Astrocyte (in vitro differentiated cells and primary cell): ENCODE data around the gene CACNB4.

Experiments
- EZH2 ChIP-seq: IDR thresholded peaks from 2 replicates; pipeline ENCODE4 v1.6.1; 2012; ENCODE audit warnings: mild to moderate bottlenecking, low read length, inconsistent platforms; ENCODE audit not compliant: insufficient read depth
- TF ChIP-seq, protein P1 (sequence below): IDR thresholded peaks from 2 replicates; pipeline ENCODE4 v1.5.1; 2011; ENCODE audit warnings: low read depth, mild to moderate bottlenecking, inconsistent platforms, low read length, moderate library complexity; ENCODE audit not compliant: insufficient read depth

DNA sequence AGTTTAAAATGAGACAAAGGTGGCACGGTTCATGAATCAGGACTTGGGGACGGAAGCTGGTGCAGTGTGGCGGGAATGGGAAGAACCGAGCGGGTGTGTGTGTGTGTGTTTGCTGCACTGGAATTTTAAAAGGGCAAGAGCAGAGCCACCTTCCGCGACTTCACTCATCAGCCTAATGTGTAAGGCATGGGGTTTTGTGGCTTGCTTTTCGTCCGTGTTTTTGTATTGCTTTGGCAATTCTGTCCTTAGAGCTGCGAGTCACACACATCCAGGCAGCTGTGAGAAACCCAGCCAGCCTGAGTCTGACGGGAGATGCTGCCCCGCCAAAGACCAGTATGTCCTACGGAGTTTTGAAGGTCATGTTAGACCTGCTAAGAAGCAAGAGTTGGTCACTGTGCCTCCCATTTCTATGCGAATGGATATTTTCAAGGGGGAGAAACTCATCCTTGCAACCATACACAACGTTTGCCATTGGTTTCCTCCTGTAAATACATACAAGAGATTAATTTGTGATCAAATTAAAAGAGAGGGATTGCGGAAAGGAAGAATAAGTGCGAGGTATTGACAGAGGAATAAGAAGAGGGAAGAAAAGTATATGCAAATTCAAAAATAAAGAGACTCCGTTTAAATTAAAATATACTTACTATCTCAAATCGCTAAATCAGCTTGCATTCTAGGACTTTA lies 665 bp upstream of the CACNB4 start:
- TF ChIP-seq, protein P1, sequence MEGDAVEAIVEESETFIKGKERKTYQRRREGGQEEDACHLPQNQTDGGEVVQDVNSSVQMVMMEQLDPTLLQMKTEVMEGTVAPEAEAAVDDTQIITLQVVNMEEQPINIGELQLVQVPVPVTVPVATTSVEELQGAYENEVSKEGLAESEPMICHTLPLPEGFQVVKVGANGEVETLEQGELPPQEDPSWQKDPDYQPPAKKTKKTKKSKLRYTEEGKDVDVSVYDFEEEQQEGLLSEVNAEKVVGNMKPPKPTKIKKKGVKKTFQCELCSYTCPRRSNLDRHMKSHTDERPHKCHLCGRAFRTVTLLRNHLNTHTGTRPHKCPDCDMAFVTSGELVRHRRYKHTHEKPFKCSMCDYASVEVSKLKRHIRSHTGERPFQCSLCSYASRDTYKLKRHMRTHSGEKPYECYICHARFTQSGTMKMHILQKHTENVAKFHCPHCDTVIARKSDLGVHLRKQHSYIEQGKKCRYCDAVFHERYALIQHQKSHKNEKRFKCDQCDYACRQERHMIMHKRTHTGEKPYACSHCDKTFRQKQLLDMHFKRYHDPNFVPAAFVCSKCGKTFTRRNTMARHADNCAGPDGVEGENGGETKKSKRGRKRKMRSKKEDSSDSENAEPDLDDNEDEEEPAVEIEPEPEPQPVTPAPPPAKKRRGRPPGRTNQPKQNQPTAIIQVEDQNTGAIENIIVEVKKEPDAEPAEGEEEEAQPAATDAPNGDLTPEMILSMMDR: no peak
- TF ChIP-seq EZH2: peak; percentile 17
